NCI-H748 treated with DMSO at 0.1 percent for 48 hours (cell line): Measurements from ENCODE around the gene SPTBN1.

Source experiments
- DNase-seq: peaks from one replicate; lab custom pipeline; 2025; lab: John Stamatoyannopoulos, UW

The SPTBN1 gene

DNA sequence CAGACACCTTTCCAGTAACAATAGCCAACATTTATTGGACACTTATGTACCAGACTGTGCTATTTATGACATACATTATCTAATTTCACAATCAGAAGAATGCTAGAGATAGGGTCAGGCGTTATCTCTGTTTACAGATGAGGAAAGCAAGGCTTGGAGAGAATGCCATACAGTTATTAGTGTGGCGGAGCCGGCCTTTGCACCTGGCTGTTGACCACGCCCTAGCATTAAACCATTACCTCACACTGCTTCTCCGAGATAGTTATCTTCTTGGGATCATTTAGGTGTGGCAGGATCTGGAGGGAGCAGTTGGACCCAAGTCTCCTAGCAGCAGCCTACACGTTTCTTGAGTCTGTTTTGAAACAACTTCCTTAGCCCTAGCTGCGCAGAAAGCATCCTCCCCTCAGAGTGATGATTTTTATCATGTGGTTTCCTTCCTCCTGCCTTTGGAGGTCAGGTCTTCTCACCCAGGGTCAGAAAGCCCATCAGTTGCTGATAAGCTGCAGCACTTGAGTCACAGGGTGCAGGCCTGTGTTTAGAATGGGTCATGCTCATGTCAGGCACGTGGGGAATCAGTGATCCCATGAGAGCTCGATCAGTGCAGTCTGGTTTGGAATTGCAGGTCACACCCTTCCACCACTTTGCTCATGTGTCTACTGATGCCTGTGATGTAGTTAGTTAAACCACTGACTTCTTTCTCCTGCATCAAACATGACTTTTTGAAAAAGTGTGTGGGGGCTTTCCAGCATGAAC, 118.2 kb downstream of the SPTBN1 start:
- DNase-seq = peak; percentile 87

DNA sequence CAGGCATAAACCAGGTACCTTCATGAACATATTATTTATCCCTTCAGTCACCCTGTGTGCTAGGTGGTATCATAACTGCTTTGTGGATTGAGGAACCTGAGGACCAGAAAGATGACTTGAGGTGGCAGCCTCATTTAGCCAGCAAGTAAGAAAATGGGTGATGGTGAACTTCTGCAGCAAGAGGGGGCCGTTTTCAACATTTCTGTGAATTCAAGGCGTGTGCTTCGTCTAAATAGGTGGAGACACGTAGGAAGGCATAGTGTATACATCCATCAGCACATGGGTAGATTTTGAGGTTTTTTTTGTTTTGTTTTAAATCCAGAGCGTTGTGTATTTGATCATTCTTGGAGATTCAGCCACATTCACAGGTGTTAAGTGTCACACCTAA, 118.7 kb downstream of the SPTBN1 start:
- no peak for DNase-seq

DNA sequence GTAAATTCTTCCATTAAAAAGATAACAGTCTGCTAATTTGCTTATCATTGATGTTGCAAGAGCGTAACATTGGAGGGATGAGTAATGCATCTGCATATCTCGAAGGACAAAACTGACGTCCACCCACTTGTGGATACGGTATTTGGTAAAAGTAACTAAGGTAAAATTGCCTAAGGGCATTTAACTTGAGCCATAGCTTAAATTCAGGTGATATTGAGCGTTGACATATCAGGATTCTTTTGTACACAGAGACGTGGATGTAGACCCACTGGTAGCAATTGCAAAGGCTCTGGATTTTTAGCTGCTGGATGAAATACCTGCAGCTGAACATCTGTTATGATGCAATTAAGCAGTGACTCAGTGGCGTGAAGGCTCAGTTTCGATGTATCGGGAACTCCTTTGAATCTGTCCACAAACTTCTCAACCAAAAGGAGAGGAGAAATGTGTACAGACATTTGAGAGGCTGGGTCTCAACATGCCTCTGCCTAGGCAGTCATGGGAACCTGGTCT, 119.3 kb downstream of the SPTBN1 start:
- peak; percentile 52 for DNase-seq

DNA sequence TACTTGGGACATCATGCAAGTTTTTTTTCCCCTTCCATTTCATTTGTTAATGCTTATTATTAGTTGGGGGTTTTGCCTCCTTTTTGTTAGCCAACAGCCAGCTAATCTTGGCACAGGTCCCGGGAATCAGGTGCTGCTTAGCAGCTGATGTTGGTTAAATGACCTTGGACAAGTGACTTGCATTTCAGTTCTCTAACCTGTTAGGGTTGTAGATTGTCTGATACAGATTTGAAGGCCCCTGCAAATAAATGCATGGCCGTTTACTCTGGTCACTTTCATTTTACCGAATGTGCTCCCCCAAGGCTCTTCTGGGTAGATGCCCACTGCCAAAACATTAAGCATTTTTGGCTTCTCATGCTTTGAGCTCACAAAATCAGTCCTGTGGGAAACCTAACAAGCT, 120.9 kb downstream of the SPTBN1 start:
- peak; percentile 55 for DNase-seq

DNA sequence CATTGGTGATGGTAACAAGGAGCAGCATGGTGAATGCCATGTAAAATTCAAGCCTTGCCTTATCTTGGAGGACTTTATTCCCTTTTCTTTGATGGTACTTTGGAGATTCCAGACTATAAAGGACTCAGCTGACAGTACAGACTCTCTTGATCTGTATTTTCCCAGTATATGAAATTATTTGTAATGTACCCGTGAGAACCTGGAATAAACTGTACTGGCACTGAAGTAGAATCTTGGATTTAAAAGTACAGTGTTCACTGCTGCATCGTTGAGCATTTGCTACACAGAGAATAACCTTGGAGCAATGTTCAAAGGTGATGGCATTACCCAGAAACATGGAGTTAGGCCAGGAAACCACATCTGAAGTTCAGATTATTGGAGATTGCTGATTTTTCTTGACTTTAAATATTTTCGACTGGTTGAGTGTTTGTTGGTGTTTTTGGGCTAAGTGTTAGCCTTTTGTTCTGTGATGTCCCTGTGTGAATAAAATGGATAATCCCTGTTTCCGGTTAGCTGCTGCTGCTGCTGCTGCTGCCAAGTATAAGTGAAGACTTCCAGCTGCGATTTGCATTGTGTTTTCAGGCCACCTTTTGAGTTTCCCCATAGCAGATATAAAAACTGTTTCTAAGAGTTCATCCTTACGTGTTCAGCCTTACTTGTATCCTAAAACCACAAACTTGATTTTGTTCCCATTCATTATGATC, 122.0 kb downstream of the SPTBN1 start:
- no peak for DNase-seq

DNA sequence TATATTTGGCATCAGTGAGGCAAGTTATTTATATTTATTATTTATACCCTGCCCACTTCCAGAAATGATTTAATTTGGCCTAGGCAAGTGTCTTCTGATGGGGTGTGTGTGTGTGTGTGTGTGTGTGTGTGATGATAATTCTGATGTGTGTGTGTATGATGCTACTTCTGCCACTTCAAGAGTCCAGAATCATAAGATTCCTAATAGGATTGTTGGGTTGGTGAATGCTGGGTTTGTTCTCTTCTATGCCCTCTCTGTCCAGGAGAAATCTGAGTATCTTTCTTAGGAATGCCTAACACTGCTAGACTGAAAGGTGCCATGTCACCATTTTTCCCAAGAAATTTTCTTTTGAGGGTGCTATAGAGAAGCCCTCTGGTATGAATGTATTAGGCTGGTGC, 122.5 kb downstream of the SPTBN1 start:
- DNase-seq = no peak

DNA sequence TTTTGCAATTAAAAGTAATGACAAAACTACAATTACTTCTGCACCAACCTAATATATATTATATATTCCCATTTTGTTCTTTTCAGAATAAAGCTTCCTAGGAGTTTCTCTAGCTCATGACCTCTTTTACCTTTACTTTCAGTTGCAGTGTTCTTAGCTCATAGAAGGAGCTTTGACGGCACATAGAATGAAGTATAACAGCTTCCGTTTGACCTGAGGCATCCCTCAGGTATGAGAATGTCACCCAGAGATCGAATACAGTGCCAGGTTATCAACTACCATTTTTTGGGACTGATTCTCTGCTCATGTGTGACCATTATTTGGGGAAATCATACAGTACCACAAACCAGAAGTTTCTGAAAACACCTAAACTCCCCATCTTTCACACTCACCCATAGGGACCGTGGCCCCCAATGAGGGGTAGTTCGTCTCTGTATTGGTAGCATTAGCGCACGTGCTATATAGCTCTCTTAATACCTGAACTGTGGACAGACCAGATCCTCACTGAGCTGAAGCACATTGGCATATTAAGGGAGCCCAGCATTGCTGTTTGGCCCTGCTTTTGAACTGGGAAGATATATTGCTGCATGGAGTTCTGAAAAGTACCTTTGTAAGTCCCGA, 123.0 kb downstream of the SPTBN1 start:
- DNase-seq = no peak

DNA sequence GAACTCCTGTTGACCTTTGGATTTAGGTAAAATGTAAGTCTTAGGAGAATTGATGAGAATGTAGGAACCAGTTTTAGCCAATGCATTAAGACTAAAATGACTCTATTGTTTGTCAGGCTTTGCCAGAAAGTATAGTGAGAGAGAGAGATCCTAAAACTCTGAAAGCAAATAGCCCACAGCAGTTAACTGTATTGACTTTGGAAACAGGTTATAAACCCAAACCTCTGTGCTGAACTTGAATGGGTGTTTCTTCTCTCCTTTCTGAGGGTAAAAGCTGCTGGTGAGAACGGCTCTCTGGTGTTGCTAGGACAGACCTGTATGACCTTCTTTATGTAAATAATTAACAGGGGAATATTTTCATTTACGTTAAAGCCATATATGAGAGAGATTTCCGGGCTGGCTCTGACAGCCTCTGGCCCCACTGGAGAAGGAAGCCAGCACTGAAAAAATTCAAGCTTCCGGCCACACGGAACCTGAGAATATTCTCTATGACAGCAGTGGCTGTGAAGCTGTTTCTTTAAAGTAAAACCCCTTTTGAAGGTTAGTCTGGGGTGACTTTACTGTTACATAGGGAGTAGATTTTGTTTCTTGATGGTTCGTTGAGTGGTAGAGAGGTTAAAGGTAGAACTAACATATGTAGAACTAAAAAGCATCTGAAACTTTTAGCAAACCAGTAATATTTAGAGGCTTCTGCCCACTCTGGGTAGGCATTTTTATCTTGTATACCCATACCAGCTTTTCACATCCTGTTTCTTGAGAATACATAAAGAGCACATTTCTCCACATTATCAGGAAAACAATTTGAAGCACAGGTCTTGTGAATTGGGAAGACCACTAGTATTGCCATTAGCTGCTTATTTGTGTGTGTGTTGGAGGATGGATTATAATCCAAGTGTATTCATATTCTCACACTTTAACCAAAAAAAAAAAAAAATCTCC, 123.8 kb downstream of the SPTBN1 start:
- peak; percentile 17 for DNase-seq

DNA sequence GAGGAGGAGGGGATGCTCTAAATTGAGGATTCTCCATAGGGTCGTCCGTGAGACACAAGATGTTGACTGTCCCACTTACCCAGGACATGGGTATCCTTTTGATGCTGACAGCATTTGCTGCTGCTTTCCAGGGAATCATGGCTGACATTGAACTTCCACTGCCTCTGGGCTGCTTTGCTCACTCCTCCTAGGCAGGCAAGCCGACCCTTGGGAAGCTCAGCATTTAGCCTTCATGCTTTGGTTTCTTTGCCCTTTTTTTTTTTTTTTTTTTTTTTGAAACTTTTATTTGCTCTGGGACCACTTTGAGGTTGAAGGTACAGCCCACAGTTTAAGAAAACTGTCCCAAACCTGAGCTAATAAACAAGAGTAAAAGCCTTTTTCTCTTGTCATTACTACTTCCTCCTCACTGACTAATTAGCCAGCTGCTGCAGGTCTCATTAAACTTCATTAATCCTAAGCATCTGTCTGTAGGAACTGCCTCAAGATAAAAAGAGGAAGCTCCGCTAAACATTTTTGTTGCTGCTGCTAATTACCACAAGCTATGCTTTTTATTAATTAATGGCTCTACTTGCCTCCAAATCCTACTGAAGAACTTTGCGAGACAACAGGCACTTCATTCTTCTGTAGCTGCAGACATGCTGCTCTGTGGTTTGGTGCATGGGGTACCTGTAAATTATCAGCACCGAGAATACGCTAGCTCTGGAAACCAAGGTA, 125.4 kb downstream of the SPTBN1 start:
- DNase-seq = no peak

DNA sequence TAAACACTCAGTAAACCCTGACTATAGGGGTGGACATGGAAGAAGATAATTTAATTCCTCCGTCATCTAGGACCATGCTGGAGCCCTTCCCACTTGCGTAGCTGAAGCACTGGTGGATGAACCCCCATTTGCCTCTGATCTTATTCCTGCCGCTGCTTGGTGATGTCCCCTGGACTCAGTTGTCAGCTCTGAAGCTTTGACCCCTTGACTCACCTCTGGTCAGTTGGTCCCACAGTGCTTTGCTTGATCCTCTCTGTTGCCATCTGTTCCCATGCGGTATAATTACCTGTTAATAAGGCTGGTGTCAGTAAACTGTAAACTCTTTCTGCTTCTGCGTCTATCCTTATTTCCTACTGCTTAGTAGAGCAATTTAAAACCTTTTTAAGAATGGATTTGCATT, 126.9 kb downstream of the SPTBN1 start:
- DNase-seq = no peak

DNA sequence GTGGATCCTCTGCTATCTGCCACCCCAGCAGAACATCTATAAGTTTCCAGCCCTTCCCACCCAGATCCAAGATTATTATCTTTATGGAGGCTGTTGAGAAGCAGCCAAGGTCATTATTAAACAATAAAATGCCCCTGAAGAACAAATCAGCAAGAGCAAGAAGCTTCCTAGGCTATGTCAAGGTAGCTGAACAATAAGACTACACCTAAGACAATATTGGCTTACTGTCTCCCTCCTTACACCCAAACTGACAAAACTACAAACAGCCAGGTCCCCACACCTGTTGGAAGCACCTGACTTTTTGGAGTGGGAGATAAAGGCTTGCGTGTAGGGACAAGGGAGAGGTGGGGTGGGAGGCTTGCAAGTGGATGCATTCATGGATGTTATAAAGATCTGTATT, 128.5 kb downstream of the SPTBN1 start:
- no peak for DNase-seq

DNA sequence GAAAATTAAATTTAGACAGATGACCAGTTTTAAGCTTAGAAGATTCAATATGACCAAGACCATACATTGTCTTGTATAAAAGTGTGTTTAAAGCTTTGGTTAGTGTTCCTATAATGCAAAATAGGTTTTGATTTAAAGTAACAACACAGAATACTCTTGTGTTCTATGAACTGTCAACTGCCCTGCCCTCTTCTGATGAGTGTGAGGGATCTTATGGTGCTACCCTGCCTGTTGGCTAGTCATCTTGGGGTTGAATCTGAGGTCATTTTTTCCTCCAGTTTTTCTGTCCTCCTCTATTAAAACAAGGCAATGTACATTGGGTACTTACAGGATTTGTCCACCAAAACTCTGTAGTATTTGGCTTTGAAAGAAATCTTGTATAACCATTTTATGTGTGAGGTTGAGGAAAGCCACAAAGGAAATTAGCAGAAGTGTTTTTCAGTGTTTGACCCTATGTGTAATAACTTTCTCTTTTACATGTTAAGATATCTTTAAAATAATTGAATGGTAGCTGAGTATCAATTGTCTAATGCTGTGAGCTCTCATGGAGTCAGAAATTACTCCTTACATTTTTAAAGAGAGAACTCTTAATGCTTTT, 129.1 kb downstream of the SPTBN1 start:
- no peak for DNase-seq

DNA sequence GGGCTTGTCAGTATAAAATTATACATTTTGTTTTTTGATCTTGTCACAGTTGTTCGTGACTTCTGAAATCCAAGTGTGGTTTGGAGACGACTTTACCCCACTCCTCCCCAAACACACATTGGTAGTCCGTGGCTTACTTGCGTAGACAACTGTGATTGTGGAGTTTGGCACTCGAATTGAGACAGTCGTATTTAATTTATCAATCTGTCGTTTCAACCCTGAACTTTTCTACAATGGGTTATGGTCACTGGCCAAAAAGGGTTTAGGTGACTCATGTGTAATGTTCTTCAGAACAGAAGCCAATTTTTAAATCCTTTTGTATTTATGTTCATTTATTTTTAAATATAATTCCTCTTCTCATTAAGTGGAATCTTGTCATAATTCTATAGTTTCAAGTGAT, 129.9 kb downstream of the SPTBN1 start:
- DNase-seq = no peak

DNA sequence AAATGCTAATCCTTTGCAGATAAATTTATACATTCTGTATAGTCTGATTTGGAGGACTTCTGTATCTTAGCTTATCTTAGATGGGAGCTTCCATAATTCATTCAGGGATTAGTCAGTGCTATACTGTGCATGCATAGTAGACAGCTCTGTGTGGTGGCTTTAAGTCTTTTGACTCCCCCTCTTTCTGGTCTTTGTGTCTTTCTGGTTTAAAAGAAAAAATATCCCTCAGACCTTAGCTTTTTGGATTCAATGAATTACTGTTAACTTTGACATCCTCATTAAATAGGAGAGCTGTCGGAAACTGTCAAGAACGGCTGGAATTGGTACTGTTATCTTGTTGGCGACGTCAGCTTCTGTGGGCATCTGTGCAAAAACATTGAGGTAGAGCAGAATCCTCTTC, 130.4 kb downstream of the SPTBN1 start:
- no peak for DNase-seq

DNA sequence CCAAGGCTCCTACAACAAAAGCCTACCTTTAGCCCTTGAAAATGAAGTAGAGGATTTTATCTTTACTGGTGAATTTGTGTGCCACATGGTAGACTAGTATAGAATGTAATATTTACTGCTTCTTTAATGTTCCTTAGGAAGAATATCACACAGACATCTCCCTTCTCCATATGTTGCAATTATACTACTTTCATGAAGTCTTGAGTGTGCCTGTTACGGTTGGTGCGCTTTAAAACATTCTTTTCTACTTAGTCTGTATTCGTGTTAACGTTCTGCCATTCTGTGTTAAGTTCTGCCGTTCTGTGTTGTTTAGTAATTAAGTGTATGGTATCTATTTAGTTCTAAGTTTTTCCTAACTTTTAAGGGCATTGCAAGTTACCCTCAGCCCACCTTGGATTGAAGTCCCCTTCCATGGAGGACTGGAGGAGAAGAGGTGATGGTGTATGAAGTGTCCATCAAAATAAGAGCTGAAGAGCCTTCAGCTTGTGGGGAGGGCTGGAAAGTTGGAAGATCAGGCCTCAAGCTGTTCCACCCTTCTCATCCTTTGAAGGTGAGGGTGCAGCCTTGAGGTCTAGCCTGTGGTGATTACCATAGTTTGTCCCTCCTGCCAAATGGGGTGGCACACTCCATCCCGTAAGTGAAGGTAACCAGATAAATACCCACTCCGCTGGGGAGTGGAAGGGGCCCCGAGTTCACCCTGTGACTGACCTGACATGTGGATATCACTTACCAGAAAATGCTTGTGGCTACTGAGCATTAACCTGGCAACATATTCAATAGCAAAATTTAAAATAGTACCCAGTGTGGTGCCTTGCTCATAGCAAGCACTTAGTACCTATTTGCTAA, 131.3 kb downstream of the SPTBN1 start:
- no peak for DNase-seq

DNA sequence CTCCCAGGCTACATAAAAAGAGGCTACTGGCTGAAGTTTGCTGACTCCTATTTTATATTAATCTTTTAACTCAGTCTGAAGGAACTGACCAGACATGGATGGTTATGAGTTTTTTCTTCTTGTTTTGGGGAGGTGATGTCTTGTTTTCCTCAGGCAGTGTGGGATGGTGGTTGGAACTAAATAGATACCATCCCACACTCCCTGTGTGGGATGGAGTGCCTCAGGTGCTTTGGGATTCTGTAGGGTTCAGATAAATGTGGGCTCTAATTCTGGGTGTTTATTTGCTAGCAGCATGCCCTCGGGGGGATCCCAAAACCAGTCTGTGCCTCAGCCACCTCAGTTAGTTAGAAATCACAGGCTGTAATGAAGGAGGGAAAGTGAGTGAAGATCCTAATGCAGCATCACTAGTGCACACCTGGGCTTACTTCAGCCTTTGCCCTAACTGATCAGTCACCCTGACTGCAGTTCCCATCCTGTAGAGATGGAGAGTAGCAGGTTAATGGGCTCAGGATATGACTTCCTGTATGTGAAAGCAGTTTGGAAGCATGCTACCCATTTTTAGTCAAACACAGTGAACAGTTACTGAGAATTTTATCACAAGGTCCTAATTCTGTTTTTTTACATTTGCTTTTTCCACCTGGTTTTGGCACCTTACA, 132.2 kb downstream of the SPTBN1 start:
- DNase-seq = no peak

DNA sequence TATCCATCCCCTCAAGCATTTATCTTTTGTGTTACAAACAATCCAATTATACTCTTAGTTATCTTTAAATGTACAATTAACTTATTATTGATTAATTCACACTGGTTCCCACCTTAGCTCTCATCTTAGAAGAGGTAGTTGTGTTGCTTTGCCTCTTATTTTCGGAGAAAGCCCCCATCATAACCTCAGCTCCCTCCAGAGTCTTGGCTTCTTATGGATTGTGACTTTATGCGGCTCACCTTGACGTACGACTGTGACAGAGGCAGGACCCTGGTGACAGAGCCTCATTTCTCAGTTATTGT, 132.9 kb downstream of the SPTBN1 start:
- no peak for DNase-seq

DNA sequence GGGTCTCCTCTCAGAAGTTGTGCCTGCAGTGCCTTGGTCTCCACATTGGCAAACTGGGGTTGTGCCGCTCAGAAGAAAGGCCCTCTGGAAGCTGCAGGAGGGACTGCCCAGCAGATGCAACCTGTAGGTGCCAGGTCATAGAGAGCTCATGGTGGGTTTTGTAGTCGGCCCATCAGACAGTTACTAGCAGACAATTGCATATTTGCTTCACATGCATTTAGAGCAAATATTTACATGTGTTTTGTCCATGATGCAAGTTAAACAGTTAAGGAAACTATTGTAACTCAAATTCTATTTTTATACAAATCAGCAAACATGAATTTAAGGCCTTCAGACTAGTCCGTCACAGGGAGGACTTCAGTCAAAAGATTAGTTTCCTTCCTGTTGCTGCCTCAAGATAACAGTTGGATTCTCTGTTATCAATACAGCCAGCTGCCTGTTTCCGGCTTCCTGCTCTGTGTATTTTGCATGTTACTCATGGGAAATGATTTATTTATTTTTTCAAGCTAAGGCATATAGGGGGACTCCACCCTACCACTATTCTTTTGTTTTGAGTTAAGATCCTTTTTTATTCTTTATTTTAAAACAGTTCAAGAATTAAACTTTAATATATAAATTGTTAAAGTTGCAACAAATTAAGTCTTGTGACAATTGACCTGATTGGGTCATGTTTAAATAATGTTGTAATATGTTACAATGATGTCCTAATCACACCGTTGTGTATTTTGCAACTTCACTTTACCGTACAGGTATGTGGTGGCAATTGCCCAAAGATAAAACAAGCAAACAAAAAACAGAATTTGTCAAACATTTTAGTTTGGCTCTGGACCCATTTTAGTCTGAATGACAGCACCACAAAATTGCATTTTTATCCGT, 133.5 kb downstream of the SPTBN1 start:
- DNase-seq = no peak
